Stimulated activated CD8-positive, alpha-beta memory T cell treated with anti-CD3 and anti-CD28 coated beads, Interleukin-7, amount 100 ng/mL, for 1 hour (primary cell): ENCODE measurements around the gene PLBD2.

Source experiments
- DNase-seq, 2 donors: peaks; one replicate each; pipeline ENCODE4 v3.0.0-alpha.2; 2020; ENCODE audit warnings: low read depth in 2 of 2

Gene PLBD2

DNA sequence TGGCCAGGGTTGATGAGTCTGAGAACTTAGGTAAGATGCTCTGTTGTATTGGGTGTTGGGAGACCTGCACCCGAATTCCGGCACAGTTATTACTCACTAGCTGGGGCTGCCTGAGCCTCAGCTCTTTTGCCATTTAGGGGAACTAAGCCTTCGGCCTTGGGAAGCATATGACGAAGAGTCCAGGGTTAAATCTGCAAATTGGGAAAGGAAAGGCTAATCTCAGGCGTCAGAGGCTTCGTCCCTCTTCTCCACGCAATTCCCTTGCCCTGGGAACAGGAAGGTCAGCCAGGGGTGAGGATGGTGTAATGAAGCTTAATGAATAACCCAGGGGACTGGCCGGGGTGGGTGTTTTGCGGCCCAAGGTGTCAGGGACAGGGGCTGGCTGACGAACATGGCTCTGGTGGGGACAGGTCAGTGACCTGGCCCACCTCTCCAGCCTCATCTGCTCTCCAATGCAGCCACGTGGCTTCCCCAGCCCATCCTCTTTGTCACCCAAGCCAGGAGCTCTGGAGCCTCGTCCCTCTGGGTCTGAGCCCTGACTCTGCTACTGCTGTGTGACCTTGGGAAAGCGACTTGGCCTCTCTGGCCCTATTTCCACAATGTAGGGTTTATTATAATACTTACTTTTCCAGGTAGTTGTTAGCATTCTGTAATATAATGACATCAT, 60.0 kb downstream of the PLBD2 start:
- no peak for DNase-seq

DNA sequence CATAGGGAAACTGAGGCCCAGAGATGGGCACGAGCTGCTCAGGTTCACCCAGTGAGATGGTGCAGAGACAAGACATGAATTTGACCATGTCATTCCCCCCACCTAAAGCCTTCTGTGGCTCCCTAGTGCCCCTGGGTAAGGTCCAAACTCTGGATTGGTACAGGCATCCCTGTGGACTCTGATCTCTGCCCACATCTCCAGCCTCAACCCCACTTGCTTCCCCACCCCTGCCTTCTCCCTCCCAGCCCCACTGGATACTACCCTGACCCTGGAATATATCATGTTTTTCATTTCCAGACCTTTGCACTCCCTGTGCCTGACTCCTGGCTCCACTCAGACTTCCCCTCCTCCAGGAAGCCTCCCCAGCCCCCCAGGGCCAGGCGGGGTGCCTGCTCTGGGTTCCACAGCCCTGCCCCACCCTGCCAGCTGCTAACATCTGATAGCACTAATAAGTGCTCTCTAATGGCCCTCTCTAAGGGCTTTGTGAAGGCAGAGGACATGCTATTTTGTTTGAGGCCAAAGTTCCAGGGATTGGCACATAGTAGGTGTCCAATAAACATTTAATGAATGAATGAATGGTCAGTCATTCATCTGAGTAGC, 62.7 kb downstream of the PLBD2 start:
- no peak for DNase-seq

DNA sequence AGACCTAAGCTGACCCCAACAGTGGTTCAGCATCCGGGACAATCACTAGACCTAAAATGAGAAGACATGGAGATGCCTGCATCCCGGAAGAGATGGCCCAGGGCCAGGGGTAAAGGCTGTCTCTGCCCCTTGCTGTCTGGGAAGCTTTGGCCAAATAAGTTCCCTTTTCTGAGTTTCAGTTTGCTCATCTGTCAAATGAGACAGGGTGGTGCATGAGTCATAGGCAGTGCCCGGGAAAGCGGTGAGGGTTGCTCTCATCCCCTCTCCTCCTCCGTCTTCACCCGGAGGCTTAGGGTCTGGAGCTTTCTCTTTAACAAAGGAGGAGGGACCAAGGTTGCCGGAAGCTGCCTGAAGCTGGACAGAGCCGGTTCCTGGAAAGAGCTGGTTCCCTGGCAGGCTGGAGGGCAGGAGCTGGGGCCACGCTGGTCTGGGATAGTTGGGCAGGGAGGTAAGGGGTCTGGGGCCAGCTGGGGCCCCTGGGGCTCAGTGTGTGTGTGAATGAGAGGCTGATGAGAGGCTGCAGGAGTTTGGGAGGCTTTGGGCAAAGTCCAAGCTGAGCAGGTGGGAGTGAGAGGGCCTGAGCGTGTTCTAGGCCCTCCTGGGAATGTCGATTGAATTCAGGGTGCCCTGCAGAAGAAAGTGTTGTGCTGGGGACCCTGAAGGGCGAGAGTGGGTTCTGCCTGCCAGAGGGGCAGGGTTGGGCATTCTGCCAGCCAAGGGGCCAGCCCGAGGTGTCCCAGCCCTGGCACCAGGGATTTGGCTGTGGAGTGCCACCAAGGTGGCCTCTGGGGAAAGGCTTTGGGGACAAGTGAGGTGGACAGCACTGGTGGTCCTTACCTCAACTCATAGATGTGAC, 63.9 kb downstream of the PLBD2 start, which contains the start of gene SDSL:
Gene SDSL, plus strand, starts transcription at position 351 of the 856 bp plus-strand sequence. CDS start 5,603 bp downstream, outside the sequence.
- DNase-seq = no peak

DNA sequence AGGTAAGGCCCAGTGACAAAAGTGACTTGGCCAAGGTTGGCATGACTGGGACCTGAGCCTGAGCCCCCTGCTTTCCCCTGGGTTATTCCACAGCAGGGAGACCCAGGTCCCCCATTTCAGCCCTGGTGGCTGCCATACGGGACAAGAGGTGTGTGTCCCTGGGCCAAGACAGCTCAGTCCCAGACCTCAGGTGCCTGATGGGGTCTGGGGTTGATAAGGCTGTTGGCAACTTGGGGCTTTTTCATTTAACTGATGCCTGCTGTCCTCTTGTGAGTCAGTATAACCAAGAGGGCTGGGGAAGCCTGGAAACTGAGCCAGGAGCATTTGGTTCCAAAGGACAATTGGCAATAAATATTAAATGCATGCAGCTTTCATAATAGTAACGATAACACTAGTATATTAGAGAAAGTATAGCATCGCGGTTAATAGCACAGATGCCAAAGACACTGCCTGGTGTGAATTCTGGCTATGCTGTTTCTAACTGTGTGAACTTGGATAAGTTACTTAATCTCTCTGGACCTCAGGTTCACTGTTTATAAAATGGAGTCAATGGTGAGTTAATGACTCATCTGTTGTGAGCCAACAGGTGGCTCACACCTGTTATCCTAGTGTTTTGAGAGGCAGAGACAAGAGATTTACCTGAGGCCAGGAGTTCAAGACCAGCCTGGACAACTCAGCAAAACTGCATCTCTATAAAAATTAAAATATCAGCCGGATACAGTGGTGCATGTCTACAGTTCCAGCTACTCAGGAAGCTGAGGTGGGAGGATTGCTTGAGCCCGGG, 64.7 kb downstream of the PLBD2 start:
- no peak for DNase-seq

GRCh38 chr12:113424456-113424855, 66.1 kb downstream of the PLBD2 start:
- DNase-seq = no peak

DNA sequence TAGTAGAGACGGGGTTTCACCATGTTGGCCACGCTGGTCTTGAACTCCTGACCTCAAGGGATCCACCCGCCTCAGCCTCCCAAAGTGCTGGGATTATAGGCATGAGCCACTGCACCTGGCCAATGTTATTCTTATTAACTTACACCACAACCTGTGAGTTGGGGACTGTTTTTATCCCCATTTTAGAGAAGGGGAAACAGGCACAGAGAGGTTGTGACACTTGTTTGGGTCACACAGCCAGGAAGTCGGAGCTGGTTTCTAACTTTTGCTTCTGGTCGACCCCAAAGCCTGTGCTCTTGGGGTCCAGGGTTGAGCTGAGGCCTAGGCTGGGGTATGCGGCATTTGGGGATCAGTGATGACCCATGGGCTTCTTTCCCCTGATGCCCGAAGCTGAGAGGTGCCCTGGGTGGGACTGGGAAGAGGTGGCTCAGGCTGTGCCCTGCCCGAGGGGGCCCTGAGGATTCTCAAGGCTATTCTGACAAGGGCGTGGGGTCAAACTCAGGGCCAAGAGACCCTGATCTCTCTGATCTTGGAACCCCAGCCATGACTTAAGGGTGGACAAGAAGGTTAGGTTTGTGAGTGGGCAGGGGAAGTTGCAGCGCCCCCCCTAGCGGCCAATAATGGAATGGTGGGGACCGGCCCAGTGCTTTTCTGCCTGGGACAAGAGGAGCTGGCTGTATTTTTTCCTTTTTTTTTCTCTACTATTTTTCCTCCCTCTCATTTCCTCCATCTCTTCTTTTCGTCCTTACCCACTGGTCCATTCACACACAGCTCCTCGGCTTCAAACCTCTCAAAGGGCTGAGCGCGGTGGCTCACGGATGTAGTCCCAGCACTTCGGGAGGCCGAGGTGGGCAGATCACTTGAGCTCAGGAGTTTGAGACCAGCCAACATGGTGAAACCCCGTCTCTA, 66.8 kb downstream of the PLBD2 start:
- DNase-seq = peak in 1 of 2 donors; percentile 35

- DNase-seq = no peak
Observed at GRCh38 chr12:113425960-113426453, 67.6 kb downstream of the PLBD2 start.

- no peak for DNase-seq
Observed at GRCh38 chr12:113427882-113428281, 69.5 kb downstream of the PLBD2 start.

DNA sequence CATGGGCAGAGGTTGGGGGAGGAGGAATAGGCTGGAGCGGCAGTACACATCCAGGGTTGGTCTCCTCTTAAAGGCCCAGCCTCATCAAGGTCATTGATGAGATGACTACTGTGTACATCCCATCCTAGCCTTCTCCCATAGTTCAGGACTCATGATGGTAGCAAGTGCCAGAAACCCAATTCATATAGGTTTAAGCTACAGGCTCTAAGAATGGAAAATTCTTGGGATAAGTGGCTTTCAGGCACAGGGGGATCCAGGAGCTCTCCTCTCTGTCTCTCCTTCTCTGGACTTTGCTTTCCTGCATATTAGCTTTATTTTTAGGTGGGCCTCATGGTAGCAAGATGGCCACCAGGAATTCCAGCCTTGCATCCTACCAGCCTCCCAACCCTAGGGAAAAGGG, 70.1 kb downstream of the PLBD2 start:
- no peak for DNase-seq

- DNase-seq = no peak
Observed at GRCh38 chr12:113432986-113433385, 74.6 kb downstream of the PLBD2 start.

GRCh38 chr12:113435367-113435766, 77.0 kb downstream of the PLBD2 start:
- DNase-seq = no peak

DNA sequence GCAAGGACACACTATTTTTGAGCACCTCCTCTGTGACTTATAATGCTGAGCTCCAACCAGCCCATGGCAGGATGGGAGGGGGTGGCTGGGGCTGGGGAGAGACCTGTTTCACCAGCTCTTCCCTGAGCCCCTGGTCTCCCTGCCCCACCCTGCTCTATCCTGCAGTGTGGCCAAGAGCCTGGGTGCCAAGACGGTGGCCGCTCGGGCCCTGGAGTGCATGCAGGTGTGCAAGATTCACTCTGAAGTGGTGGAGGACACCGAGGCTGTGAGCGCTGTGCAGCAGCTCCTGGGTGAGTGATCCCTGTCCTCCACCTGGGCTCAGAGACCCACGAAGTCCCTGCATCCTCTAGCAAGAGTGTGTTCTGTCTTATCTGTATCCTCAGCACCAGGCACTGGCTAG, 78.2 kb downstream of the PLBD2 start:
- DNase-seq = no peak

- DNase-seq = no peak
Observed at GRCh38 chr12:113436993-113437728, 78.8 kb downstream of the PLBD2 start.

- no peak for DNase-seq
Observed at GRCh38 chr12:113437729-113438100, 79.3 kb downstream of the PLBD2 start.

DNA sequence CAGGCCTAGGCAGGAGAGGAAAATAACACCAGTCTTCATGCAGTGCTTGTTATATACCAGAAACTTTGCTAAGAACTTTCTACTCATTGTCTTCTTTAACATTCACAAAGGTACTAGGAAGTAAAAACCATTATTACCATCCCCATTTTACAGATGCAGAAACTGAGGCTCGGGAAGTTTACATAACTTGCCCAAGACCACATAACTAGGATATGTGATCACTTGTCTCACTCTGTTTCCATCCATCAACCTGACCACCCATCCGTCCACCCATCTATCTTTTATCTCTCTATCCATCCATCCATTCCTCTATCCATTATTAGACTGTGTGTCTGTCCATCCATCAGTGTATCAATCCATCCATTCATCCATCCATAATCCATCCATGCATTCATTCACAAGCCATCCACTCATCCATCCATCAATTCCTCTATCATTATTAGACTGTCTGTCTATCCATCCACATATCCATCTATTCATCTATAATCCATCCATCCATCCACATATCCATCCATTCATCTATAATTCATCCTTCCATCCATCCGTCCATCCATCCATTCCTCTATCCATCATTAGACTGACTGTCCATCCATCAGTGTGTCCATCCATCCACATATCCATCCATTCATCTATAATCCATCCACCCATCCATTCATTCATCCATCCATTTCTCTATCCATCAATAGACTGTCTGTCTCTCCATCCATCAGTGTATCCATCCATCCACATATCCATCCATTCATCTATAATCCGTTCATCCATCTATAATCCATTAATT, 80.3 kb downstream of the PLBD2 start:
- no peak for DNase-seq

GRCh38 chr12:113439301-113439597, 80.9 kb downstream of the PLBD2 start:
- DNase-seq = no peak

GRCh38 chr12:113439606-113440030, 81.2 kb downstream of the PLBD2 start:
- no peak for DNase-seq

DNA sequence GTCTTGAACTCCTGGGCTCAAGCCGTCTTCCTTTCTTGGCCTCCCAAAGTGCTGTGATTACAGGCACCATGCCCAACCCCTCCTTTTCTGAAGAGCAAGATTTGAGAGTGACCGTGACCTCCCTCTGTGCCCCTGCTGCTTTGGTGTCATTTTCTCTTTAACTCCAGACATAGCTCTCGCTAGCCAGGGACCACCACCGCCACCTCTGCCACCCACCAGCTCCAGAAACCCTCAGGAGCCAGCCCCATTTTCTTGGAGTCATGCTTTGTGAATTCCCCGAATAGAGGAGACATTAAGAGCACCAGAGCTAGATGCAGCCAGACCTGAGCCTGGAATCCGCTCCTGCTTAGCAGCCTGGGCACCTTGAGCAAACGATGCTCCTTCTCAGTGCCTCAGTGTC, 81.9 kb downstream of the PLBD2 start:
- no peak for DNase-seq
